Neural cell (in vitro differentiated cells): ENCODE measurements around the gene DCK.

Source experiments
- EP300 ChIP-seq: fragments of 450-650 bp; conservative IDR thresholded peaks from 2 replicates; pipeline ENCODE4 v1.6.1; 2014; ENCODE audit warnings: antibody characterized with exemption, mild to moderate bottlenecking, moderate library complexity; ENCODE audit not compliant: poor library complexity, severe bottlenecking
- EZH2 ChIP-seq: fragments of 200-600, 300-800 bp; shearing (Covaris generic), sonication (generic); IDR thresholded peaks from 2 replicates; pipeline ENCODE4 v1.6.1; 2014; ENCODE audit warnings: antibody characterized with exemption, low read length, borderline replicate concordance, mild to moderate bottlenecking; ENCODE audit not compliant: insufficient read depth, poor library complexity, severe bottlenecking
- MXI1 ChIP-seq: fragments of 450-650 bp; conservative IDR thresholded peaks from 2 replicates; pipeline ENCODE4 v1.6.1; 2014; ENCODE audit warnings: antibody characterized with exemption, mild to moderate bottlenecking; ENCODE audit not compliant: poor library complexity, severe bottlenecking
- POLR2AphosphoS5 ChIP-seq: IDR thresholded peaks from 2 replicates; pipeline ENCODE4 v1.6.1; 2012
- RAD21 ChIP-seq: fragments of 450-650 bp; conservative IDR thresholded peaks from 2 replicates; pipeline ENCODE4 v1.6.1; 2014; ENCODE audit warnings: antibody characterized with exemption, mild to moderate bottlenecking, moderate library complexity
- REST ChIP-seq: IDR thresholded peaks from 2 replicates; pipeline ENCODE4 v1.6.1; 2012; ENCODE audit warnings: borderline replicate concordance
- SMC3 ChIP-seq: fragments of 450-650 bp; conservative IDR thresholded peaks from 2 replicates; pipeline ENCODE4 v1.6.1; 2014; ENCODE audit warnings: antibody characterized with exemption, mild to moderate bottlenecking, moderate library complexity; ENCODE audit not compliant: poor library complexity
- TAF1 ChIP-seq: IDR thresholded peaks from 2 replicates; pipeline ENCODE4 v1.6.1; 2012; ENCODE audit warnings: low read depth
- TF ChIP-seq, protein P1 (sequence below): fragments of 450-650 bp; IDR thresholded peaks from 2 replicates; pipeline ENCODE4 v1.5.1; 2014; ENCODE audit warnings: antibody characterized with exemption, mild to moderate bottlenecking, moderate library complexity; ENCODE audit not compliant: poor library complexity, severe bottlenecking

GRCh38 chr4:71063711-71064110 is 70.3 kb downstream of the DCK start:
- TF ChIP-seq, protein P1, sequence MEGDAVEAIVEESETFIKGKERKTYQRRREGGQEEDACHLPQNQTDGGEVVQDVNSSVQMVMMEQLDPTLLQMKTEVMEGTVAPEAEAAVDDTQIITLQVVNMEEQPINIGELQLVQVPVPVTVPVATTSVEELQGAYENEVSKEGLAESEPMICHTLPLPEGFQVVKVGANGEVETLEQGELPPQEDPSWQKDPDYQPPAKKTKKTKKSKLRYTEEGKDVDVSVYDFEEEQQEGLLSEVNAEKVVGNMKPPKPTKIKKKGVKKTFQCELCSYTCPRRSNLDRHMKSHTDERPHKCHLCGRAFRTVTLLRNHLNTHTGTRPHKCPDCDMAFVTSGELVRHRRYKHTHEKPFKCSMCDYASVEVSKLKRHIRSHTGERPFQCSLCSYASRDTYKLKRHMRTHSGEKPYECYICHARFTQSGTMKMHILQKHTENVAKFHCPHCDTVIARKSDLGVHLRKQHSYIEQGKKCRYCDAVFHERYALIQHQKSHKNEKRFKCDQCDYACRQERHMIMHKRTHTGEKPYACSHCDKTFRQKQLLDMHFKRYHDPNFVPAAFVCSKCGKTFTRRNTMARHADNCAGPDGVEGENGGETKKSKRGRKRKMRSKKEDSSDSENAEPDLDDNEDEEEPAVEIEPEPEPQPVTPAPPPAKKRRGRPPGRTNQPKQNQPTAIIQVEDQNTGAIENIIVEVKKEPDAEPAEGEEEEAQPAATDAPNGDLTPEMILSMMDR, result no peak
- TF ChIP-seq EP300 (no peak), TAF1 (no peak), POLR2AphosphoS5 (no peak), REST (no peak), EZH2 (no peak), RAD21 (no peak), SMC3 (no peak), MXI1 (no peak)
